ENCODE results near the gene PCGF2. TPM values are rescaled to one million over a fixed set of nuclear protein-coding genes. Genes with fewer than 3 reads are reported as not detected.

The PCGF2 gene
- total RNA-seq, 1 experiment from 2014 or later = 18.9 TPM

DNA sequence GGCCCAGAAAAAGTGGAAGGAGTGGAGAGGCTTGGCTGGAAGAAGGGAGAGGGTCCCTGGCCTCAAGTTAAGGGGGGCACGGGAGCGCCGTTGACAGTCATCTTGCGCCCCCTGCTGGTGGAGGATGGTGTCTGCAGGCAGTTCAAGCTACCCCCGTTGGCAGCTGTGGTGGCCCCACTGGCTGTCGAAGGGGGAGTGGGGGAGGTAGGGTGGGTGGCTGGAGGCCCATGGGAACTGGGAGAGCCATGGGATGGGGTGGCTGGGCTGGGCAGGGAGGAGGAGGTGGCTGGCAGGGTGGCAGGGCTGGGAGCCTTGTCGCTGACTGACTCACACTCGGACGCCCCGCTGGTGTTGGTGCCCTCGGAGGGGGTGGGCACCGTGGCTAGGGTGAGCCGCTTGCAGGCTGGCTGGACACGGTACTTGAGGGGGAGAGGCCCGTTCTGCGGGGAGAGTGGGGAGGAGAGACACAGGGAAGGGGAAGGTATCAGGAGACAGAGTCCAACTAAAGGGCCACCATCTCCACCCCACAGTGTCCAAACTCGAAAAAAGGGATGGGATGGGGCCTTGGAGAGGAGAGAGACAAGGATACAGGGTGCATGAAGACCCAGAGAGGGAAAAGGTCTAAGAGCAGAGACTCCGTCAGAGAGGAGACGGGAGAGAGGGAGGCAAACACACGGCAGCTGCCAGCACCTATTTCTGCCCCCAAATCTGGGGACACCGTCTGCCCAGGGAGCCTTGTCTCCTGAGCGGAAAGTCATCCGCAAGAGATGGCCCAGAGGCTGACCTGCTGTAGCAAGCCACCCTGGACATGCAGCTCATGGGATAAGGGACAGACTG, 12.8 kb downstream of the PCGF2 start:
- DNase-seq (ENCODE audit: low spot score) = peak; percentile 68

DNA sequence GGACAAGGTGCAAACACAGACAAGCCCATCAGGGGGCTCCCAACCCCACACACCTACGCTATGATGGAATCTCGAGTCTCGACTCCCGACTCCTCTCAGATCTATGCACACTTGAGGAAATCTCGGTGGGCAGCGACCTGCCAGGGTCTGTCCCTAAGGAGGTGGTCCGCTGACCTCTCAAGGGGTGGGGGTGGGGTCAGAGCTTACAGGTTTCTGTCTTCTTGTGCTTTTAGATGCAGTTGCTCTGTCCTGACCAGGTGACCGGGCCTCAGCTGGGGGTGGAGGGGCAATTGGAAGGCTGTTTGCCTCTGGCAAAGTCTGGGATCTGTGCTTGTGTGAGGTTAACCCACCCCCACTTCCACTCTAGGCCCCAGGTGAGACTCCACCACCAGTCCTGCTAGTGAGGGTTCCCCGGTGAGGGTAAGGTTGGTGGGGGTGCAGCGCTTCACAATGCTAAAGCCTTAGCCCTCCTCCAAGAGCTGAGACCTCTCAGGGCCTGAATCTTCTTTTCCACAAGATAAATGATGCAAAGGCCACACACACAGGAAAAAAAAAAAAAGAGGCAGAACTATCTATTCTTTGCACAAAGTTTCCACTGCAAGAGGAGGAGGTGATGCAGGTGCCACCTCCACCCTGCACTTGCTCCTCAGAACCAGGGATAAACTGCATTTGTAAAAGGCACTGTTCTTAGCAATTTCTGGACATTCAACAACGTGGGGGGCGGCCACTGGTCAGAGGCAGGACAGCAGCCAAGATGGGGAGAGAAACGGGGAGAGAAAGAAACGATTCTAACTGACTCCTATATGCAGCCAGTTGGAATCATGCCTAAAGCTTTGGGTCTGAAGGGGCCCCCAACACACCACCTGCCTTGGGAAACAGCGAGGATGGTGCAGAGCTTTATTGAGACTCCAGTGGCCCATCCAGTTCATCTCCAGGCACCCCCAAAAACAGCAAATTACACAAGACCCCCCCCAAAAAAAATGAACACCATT, 13.9 kb downstream of the PCGF2 start:
- DNase-seq (ENCODE audit: low spot score) = peak; percentile 72

GRCh38 chr17:38733282-38733981, 14.7 kb downstream of the PCGF2 start:
- DNase-seq (ENCODE audit: low spot score) = no peak

- DNase-seq (ENCODE audit: low spot score) = no peak
These were observed 15.5 kb downstream of the PCGF2 start for GRCh38 chr17:38732376-38733281.

- DNase-seq (ENCODE audit: low spot score) = peak; percentile 30
These were observed 16.4 kb downstream of the PCGF2 start for GRCh38 chr17:38731526-38732294.

DNA sequence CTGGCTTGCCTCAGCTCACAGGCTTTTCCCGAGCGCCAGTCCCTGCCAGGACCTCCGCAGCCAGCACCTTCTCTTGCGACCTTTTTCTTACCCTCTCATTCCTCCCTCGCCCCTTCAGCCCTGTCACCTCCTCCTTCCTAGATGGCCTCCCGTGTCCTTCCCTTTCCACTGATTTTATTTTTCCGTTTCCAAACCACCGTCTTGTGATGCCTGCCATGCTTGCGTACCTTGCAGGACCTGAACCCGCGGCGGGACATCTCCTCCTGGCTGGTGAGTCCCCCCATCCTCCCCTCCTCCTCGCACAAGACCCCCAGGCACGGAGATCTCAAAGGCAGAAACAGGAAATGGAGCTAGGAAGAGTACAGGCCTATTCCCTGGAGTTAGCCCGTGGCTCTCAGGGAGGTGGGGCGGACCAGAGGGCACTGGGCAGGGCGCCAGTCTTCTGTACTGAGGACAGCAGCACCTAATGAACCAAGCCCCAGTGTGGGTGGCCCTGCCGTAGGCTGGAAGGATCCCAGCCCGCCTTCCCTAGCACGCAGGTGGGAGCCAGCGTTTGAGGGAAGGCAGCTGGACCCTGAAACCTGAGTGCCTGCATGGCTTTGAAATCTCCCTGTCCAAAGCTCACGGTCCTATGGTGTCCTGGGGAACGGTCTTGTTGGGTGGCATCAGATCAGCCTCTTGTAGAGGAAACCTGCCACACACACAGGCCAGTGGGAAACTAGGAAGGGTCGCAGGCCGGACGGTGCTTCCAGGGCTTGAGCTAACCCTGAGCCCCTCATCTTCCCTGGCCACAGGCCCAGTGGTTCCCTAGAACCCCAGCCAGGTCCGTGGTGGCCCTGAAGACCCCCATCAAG, 17.4 kb downstream of the PCGF2 start:
- peak; percentile 97 for DNase-seq (ENCODE audit: low spot score)

GRCh38 chr17:38729886-38730525, 18.1 kb downstream of the PCGF2 start, which contains the start of gene CISD3:
TSS of gene CISD3 (plus strand) at chr17:38730341. CDS start at chr17:38730359, 18 bp downstream.
- peak; percentile 94 for DNase-seq (ENCODE audit: low spot score)

DNA sequence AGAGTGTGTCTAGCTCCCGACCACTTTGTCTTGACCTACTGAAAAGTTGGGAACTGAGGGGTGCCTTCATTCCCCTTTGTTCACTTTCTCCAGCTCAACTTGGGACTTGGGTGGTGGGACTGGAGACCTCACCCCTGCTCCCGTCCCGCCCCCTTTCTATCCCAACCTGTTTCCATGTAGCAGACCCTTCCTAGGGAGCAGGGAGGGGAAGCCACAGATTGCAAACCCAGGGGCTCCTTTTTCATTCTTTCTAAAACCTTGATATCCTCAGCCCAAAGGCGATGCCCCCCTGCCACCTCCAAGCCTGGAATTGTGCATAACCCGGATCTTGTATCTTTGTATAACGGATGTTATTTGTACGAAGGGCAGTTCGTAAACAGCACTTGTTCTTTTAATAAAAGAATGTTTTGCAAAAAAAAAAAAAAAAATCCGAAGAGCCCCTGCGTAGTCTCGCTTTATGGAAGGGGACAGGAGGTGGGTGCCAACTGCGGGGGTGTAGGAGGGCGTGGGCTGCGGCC, 18.7 kb downstream of the PCGF2 start:
- peak; percentile 35 for DNase-seq (ENCODE audit: low spot score)

DNA sequence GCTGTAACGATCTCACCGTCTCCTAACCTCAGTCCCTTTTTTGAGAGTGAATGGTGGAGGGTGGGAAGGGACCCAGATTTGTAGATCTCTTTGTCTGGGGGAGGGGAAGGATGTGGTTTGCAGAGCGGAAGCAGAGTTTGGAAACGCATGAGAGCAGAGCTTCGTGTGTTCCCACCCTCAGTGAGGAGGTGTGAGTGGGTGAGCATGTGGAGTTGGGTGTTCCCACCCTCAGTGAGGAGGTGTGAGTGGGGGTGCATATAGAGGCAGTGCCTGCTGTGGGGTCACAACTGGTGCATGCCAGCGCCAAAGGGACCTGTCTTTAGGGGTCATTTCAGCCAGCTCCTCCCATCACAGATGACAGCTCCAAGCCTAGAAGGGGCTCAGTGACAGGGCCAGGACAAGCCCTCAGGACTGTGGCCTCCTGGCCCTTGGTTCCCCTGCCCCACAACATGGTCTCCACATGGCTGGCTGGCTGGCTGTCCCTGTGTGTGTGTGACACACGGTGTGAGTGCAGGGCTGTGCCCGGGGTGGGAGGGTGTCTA, 19.8 kb downstream of the PCGF2 start:
- no peak for DNase-seq (ENCODE audit: low spot score)

DNA sequence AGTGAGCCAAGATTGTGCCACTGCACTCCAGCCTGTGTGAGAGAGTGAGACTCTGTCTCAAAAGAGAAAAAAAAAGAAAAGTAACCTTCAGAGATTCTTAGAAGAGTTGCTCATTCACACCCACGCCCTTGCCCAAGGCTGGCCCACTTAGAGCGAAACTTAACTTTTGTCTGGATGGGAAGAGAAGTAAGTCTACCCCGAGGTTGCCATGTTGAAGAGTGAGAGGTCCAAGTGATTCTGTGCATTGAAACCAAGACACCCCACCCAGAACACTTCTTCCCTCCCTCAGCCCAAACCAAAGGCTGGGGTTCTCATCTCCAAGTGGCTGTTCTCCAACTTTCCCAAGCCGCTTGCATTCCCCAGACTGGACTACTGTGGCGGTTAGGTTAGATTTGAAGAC, 20.4 kb downstream of the PCGF2 start:
- DNase-seq (ENCODE audit: low spot score) = no peak

DNA sequence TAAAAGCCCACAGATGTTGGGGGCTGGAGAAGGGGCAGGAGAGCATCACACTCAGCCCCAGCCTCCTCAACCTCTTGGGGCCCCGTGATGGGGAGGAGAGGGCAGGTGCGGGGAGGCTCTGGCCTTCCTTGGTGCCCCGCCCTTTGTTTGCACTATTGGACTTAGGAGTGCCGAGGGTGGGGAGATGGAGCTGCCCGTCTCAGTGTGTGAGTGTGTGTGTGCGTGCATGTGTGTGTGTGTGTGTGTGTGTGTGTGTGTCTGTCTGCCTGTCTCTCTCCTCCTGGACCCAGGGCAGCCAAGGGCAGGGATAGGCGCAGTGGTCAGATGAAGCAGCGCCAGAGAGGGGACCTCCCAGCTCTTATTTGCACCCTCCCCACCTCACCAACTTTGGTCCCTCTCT, 22.0 kb downstream of the PCGF2 start:
- DNase-seq (ENCODE audit: low spot score) = peak; percentile 86

GRCh38 chr17:38725066-38725465, 23.1 kb downstream of the PCGF2 start:
- DNase-seq (ENCODE audit: low spot score) = no peak

DNA sequence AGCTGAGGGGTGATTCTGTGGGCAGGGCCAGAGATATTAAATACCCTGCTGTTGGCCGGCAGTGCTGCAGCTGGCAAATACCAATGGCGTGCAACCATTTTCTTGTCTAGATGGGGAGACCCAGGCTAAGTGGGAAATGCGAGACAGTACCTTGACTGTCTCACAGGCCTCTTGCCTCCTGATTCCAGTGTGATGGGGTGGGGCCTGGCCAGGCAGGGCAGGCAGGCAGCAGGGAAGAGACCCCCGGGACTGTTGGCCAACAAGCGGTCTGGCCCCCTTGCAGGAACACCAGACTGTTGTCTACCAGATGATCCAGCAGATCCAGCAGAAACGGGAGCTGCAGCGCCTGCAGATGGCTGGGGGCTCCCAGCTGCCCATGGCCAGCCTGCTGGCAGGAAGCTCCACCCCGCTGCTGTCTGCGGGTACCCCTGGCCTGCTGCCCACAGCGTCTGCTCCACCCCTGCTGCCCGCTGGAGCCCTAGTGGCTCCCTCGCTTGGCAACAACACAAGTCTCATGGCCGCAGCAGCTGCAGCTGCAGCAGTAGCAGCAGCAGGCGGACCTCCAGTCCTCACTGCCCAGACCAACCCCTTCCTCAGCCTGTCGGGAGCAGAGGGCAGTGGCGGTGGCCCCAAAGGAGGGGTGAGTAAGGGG, 23.7 kb downstream of the PCGF2 start:
- peak; percentile 90 for DNase-seq (ENCODE audit: low spot score)

GRCh38 chr17:38721802-38722201, 26.3 kb downstream of the PCGF2 start:
- no peak for DNase-seq (ENCODE audit: low spot score)

DNA sequence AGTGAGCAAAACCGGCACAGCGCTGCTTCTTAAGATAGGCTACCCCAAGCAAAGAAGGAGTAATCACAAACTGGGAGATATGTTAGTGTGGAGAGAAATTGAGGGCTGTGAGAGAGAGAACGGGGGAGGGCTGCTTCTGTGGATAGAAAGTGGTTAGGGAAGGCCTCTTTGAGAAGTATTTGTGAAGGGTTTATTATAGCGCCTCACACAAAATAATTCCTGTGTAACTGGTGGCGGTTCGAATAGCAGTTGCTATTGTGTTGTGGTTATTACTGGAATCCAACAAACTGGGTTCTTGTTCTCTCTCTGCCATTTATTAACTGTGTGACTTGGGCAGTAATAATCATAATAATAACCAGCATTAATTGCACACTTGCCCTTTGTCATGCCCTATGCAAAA, 27.2 kb downstream of the PCGF2 start:
- DNase-seq (ENCODE audit: low spot score) = no peak

GRCh38 chr17:38719943-38720641, 28.0 kb downstream of the PCGF2 start:
- peak; percentile 68 for DNase-seq (ENCODE audit: low spot score)

Measured in HT-29 (cell line).